ENCODE results near the gene POLD4. TPM values are rescaled to one million over a fixed set of nuclear protein-coding genes. Genes with fewer than 3 reads are reported as not detected.

POLD4 gene
- total RNA-seq, 4 donors from 2014 or later: 29.2 to 127 (median 113) TPM

DNA sequence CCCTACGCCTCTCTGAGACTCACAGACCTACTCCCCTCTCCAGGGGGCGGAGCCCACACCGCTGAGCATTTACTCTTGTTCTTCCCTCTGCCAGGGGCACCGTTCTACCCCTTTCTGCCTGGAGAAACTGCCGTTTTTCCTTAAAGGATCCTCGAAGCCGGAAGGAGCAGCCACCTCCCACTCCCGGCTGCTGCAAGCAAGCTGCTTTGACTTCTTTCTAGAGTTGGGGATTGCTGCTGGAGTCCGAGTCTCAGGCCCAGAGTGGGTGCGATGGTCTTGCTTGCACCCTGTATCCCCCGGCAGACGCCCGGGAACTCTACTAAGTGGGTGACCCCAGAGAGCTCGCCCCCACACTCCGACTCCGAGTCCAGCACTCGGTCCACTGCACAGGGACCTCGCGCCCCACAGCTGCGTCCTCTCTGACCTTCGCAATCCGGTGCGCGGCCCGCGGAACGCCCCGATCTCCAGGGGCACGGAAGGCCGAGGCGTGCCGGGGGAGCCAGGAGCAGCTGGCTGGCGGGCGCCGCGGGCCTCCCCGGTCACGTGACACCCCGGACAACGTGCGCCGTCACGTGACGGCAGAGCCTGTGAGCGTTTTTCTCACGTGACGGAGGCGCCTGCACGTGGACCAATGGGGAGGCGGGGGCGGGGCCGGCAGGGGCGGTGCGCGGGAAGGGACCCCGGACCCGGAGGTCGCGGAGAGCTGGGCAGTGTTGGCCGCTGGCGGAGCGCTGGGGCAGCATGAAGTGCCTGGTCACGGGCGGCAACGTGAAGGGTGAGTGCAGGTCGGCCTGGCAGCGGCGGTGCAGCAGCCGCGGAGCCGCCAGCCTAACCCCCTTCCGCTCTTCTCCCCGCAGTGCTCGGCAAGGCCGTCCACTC is 38.2 kb upstream of the POLD4 start, which contains the start of gene RAD9A:
RAD9A (plus strand) TSS at position 683 of the 879 bp plus-strand sequence; CDS start at position 742, 59 bp downstream.
- TF ChIP-seq, protein P1, sequence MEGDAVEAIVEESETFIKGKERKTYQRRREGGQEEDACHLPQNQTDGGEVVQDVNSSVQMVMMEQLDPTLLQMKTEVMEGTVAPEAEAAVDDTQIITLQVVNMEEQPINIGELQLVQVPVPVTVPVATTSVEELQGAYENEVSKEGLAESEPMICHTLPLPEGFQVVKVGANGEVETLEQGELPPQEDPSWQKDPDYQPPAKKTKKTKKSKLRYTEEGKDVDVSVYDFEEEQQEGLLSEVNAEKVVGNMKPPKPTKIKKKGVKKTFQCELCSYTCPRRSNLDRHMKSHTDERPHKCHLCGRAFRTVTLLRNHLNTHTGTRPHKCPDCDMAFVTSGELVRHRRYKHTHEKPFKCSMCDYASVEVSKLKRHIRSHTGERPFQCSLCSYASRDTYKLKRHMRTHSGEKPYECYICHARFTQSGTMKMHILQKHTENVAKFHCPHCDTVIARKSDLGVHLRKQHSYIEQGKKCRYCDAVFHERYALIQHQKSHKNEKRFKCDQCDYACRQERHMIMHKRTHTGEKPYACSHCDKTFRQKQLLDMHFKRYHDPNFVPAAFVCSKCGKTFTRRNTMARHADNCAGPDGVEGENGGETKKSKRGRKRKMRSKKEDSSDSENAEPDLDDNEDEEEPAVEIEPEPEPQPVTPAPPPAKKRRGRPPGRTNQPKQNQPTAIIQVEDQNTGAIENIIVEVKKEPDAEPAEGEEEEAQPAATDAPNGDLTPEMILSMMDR (IDR thresholded peaks at IDR 0.05; ENCODE audit: low read depth): no peak

DNA sequence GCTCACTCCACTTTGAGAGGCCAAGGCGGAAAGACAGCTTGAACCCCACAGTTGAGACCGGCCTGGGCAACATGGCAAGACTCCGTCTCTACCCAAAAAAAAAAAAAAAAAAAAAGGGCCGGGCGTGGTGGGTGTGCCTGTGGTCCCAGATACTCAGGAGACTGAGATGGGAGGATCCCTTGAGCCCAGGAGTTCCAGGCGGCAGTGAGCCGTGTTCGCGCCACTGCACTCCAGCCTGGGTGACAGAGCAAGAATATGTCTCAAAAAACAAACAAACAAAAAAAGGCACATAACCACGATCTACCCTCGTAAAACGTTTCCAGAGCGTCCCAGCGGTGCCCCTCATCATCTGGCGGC is 37.6 kb upstream of the POLD4 start:
- TF ChIP-seq, protein P1 (IDR thresholded peaks at IDR 0.05; ENCODE audit: low read depth): no peak

DNA sequence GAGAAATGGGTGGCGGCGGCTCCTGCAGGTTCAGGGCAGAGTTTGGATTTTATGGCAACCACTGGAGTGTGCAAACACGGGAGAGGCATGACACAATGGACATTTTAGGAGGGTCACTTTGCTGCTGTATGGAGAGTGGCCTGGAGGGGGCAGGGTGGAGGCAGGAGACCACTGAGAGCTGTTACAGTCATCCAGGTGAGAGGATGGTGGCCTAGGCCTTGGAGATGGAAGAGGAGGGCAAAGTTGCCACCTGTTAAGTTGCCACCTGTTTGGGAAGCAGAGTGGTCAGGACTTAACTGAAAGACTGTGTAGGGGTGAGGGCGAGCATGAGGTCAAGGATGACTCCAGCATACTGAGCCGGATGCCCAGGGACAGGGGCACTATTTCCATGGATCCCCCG is 36.1 kb upstream of the POLD4 start:
- TF ChIP-seq, protein P1 (IDR thresholded peaks at IDR 0.05; ENCODE audit: low read depth): no peak

DNA sequence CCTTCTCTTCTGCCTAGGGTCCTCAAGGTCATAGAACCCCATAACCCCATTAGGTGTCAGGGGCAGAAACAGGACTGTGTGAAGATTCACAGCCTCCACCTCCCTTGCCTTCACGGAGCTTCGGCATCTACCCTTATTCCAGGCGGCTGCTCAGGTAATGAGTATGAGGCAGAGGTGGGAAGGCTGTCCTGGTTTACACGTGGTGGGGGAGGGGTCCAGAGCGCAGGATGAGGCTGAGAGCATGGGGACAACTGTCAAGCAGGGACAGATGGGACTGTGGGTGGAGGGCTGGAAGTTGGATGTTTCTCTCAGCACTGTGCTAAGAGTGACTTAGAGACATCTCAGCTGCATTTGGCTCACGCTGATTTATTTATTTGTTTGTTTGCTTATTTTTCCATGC is 34.2 kb upstream of the POLD4 start:
- TF ChIP-seq, protein P1 (IDR thresholded peaks at IDR 0.05; ENCODE audit: low read depth): no peak

DNA sequence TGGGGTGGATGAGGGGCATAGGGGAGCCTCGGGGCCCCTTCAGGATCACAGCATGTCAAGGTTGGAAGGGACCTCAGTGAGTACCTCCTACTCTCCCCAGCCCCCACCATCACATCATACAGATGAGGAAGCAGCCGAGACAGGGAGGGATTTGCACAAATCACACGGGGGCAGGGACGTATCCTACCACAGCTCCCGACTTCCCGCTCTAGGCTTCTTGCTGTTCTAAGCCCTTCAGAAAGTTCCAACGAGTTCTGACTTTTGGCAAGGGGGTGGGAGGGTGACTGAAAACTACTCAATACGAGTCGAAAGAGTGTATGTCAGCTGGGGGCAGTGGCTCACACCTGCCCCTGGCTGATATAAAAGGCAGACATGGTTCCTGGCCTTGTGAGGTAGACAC is 33.7 kb upstream of the POLD4 start:
- TF ChIP-seq, protein P1 (IDR thresholded peaks at IDR 0.05; ENCODE audit: low read depth): no peak

DNA sequence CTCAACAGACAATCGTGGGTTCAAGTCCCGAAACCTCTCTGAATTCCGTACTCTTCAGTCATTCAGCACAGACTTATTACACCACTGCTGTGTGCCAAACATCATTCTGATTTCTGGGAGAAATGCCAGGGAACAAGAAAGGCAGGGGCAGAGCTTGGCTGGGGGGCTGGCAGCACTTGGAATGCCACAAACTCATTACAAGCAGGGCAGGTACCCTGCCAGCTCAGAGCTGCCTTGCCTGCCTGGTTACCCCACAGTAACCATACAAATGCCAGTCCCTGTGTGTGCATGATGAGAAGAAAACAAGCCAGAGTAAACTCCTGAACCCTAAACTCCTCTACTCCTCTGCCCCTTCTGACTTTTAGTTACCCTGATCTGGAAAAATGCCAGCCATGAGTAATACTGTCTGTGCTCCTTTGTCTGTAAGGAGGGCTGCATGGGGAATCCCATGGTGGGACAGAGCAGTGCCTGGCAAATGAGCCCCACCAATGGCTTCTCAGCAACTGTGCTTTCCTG is 31.6 kb upstream of the POLD4 start:
- TF ChIP-seq, protein P1 (IDR thresholded peaks at IDR 0.05; ENCODE audit: low read depth): no peak

DNA sequence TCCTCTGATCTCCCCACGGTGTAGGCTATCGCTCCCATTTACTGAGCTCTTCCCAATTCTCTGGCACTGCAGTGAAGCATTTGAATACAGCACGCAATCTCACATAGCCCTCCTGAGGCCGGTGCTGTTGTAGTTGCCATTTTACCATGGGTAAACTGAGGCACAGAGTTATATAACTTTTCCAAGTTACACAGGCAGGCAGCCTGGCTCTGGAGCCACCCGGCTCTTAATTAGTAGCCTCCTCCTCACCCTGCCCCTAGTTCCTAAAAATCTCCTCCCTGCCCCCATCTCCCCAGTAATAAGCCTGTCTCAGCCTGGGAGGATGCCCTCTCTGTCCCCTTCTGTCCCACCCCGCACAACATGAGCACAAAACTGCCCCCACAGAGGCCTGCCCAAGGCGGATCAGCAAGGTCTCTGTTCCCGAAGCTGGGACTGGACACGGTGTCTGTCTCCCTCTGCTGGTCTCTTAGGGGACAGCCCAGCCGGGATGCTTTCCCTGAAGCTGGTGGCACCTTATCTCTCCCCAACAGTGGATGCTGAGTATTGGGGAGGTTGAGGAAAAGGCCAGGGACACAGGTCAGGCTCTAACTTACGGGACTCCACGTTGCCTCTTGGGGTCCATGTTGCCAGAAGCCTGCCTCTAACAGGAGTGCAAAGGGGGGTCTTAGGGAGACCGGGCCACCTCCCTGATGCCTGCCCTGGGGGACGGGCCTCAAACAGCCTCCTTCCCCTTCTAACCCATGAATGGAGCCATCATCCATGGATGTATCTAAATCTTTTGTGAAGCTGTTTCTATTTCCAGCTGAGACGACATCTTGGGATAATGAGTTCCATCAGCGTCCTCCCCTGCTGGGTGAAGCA is 29.2 kb upstream of the POLD4 start:
- TF ChIP-seq, protein P1 (IDR thresholded peaks at IDR 0.05; ENCODE audit: low read depth): no peak

Measured in subcutaneous adipose tissue (tissue), 4 donors.